OCI-LY1 (cell line): ENCODE results near the gene PDZD7.

Source experiments
- H2AFZ ChIP-seq: fragments of 200-600 bp; sonication (generic), shearing (Covaris generic); 2 replicates; pipeline ENCODE4 v1.6.0; 2014; ENCODE audit warnings: antibody characterized with exemption, mild to moderate bottlenecking, low read length
- H3F3A ChIP-seq: fragments of 200-600 bp; sonication (generic), shearing (Covaris generic); 2 replicates; pipeline ENCODE4 v1.6.0; 2014; ENCODE audit warnings: mild to moderate bottlenecking, antibody characterized with exemption, low read length, moderate library complexity; ENCODE audit not compliant: insufficient read depth
- H3K27ac ChIP-seq: fragments of 200-600 bp; sonication (generic); 2 replicates; pipeline ENCODE4 v1.5.1; 2014; ENCODE audit warnings: low read length, mixed run types, mild to moderate bottlenecking, low read depth; ENCODE audit not compliant: poor library complexity, severe bottlenecking
- H3K27me3 ChIP-seq: fragments of 200-600 bp; sonication (generic); 2 replicates; pipeline ENCODE4 v1.6.0; 2014; ENCODE audit warnings: antibody characterized with exemption, mild to moderate bottlenecking, low read length, moderate library complexity; ENCODE audit not compliant: insufficient read depth
- H3K36me3 ChIP-seq: fragments of 200-600 bp; sonication (generic); 2 replicates; pipeline ENCODE4 v1.6.1; 2014; ENCODE audit warnings: mild to moderate bottlenecking, antibody characterized with exemption, low read length, moderate library complexity, mixed read lengths; ENCODE audit not compliant: insufficient read depth
- H3K4me1 ChIP-seq: fragments of 200-600 bp; sonication (generic); 2 replicates; pipeline ENCODE4 v1.5.1; 2014; ENCODE audit warnings: mild to moderate bottlenecking, low read length, moderate library complexity; ENCODE audit not compliant: insufficient read depth, severe bottlenecking
- H3K4me2 ChIP-seq: fragments of 200-600 bp; sonication (generic), shearing (Covaris generic); 2 replicates; pipeline ENCODE4 v1.6.1; 2014; ENCODE audit warnings: low read length
- H3K4me3 ChIP-seq: fragments of 200-600 bp; sonication (generic); 2 replicates; pipeline ENCODE4 v1.5.1; 2014; ENCODE audit warnings: low read length, low read depth, mild to moderate bottlenecking, mixed read lengths; ENCODE audit not compliant: poor library complexity, severe bottlenecking
- H3K79me2 ChIP-seq: fragments of 200-600 bp; shearing (Covaris generic); 2 replicates; pipeline ENCODE4 v1.6.1; 2016; ENCODE audit warnings: mixed run types, low read length, mixed read lengths; ENCODE audit not compliant: insufficient read depth
- H3K9ac ChIP-seq: fragments of 200-600 bp; sonication (generic), shearing (Covaris generic); 2 replicates; pipeline ENCODE4 v1.6.1; 2014; ENCODE audit warnings: mild to moderate bottlenecking, low read length, mixed read lengths
- H3K9me2 ChIP-seq: fragments of 200-600 bp; sonication (generic), shearing (Covaris generic); 2 replicates; pipeline ENCODE4 v1.6.1; 2014; ENCODE audit warnings: low read depth, mild to moderate bottlenecking, low read length, mixed read lengths
- H3K9me3 ChIP-seq: fragments of 200-600 bp; shearing (Covaris generic); 2 replicates; pipeline ENCODE4 v1.6.1; 2014; ENCODE audit warnings: low read length, mixed read lengths
- H4K20me1 ChIP-seq: fragments of 200-600 bp; sonication (generic), shearing (Covaris generic); 2 replicates; pipeline ENCODE4 v1.6.0; 2016; ENCODE audit warnings: mild to moderate bottlenecking, low read length; ENCODE audit not compliant: insufficient read depth
- EZH2 ChIP-seq: fragments of 200-600 bp; sonication (generic), shearing (Covaris generic); IDR thresholded peaks from 2 replicates; pipeline ENCODE4 v1.8.0; 2017; ENCODE audit warnings: borderline replicate concordance, mixed run types, mild to moderate bottlenecking, antibody characterized with exemption, low read length, moderate library complexity, mixed read lengths
- TF ChIP-seq, protein P1 (sequence below): fragments of 200-600 bp; sonication (generic), shearing (Covaris generic); IDR thresholded peaks from 2 replicates; pipeline ENCODE4 v1.5.1; 2017; ENCODE audit warnings: mild to moderate bottlenecking, antibody characterized with exemption, low read length, moderate library complexity, mixed read lengths

Gene PDZD7

DNA sequence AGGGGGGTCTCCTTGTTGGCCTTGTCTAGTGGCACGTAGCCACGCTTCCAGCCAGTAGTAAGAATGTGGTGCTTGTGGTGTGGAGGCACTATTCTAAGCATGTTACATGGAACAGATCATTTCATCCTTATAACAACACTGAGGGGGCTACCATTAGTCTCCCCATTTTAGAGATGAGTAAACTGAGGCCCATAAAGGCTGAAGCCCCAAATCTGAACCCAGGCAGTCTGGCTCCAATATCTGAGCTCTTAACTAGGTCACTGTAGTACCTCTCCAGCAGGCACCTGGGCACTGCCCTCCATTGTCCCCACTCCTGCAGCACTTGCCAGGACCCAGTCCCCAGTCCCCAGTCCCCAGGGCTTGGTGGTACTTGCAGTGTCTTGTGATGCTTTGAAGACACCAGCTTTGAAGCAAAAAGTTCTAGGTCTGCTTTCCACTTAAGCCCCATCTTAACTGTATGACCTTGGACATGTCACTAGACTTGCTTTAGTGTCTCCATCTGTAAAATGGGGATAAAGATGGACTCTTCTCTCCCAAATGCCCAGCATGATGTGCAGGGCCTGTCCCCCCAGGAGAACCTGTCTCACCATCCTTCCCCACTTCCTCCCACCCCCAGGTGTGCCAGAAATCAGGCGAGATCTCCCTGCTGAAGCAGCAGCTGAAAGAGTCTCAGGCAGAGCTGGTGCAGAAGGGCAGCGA lies 24.9 kb downstream of the PDZD7 start:
- H3F3A ChIP-seq: no peaks in the 10 kb centered on the region
- no peaks in the 10 kb centered on the region for H3K9me3 ChIP-seq
- no peaks in the 10 kb centered on the region for H3K36me3 ChIP-seq
- H3K4me1 ChIP-seq: no peaks in the 10 kb centered on the region
- no peak overlapping the region for H2AFZ ChIP-seq
- no peaks in the 10 kb centered on the region for H4K20me1 ChIP-seq
- TF ChIP-seq EZH2: no peak
- TF ChIP-seq, protein P1, sequence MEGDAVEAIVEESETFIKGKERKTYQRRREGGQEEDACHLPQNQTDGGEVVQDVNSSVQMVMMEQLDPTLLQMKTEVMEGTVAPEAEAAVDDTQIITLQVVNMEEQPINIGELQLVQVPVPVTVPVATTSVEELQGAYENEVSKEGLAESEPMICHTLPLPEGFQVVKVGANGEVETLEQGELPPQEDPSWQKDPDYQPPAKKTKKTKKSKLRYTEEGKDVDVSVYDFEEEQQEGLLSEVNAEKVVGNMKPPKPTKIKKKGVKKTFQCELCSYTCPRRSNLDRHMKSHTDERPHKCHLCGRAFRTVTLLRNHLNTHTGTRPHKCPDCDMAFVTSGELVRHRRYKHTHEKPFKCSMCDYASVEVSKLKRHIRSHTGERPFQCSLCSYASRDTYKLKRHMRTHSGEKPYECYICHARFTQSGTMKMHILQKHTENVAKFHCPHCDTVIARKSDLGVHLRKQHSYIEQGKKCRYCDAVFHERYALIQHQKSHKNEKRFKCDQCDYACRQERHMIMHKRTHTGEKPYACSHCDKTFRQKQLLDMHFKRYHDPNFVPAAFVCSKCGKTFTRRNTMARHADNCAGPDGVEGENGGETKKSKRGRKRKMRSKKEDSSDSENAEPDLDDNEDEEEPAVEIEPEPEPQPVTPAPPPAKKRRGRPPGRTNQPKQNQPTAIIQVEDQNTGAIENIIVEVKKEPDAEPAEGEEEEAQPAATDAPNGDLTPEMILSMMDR: no peak
- no peak overlapping the region for H3K4me3 ChIP-seq
- no peaks in the 10 kb centered on the region for H3K79me2 ChIP-seq
- no peaks in the 10 kb centered on the region for H3K9me2 ChIP-seq
- H3K27me3 ChIP-seq: no peaks in the 10 kb centered on the region
- H3K9ac ChIP-seq: no peak overlapping the region
- H3K4me2 ChIP-seq: no peak overlapping the region
- H3K27ac ChIP-seq: no peak overlapping the region

DNA sequence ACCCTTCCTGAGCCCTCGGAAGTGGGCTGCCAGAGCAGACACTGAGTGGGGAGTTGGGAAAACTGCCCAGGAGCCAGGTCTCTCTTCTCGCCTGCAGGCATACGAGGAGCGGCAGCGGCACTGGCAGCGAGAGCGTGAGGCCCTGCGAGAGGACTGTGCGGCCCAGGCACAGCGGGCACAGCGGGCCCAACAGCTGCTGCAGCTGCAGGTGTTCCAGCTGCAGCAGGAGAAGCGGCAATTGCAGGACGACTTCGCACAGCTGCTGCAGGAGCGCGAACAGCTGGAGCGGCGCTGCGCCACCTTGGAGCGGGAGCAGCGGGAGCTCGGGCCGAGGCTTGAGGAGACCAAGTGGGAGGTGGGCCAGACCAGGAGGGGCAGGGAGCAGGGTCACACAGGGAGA lies 25.6 kb downstream of the PDZD7 start:
- no peak for TF ChIP-seq EZH2
- TF ChIP-seq, protein P1: no peak
- Histone ChIP-seq H3K4me3 (no peak overlapping the region), H3K9me2 (no peaks in the 10 kb centered on the region), H3K9ac (no peak overlapping the region), H3K4me1 (no peaks in the 10 kb centered on the region), H3K4me2 (no peak overlapping the region), H4K20me1 (no peaks in the 10 kb centered on the region), H3K9me3 (no peaks in the 10 kb centered on the region), H3K27ac (no peak overlapping the region), H3K27me3 (no peaks in the 10 kb centered on the region), H3K79me2 (no peaks in the 10 kb centered on the region), H2AFZ (no peak overlapping the region), H3F3A (no peaks in the 10 kb centered on the region), H3K36me3 (no peaks in the 10 kb centered on the region)

DNA sequence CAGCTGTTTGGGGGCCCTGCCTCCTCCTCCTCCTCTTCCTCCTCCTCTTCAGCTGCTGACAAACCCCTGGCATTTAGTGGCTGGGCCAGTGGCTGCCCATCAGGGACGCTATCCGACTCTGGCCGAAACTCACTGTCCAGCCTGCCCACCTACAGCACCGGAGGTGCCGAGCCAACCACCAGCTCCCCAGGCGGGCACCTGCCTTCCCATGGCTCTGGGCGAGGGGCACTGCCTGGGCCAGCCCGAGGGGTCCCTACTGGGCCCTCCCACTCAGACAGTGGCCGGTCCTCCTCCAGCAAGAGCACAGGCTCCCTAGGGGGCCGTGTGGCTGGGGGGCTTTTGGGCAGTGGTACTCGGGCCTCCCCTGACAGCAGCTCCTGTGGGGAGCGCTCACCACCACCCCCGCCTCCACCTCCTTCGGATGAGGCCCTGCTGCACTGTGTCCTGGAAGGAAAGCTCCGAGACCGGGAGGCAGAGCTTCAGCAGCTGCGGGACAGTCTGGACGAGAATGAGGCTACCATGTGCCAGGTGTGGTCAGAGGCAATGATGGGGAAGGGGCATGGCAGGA lies 27.2 kb downstream of the PDZD7 start:
- Histone ChIP-seq H2AFZ (no peak overlapping the region), H4K20me1 (no peaks in the 10 kb centered on the region), H3K27me3 (no peaks in the 10 kb centered on the region), H3K27ac (no peak overlapping the region), H3K4me3 (no peak overlapping the region), H3K4me2 (no peak overlapping the region), H3K4me1 (peaks cover 3% of the 10 kb centered on the region), H3K9me2 (no peaks in the 10 kb centered on the region), H3F3A (no peaks in the 10 kb centered on the region), H3K9me3 (no peaks in the 10 kb centered on the region), H3K36me3 (no peaks in the 10 kb centered on the region), H3K9ac (no peak overlapping the region), H3K79me2 (no peaks in the 10 kb centered on the region)
- TF ChIP-seq EZH2: no peak
- TF ChIP-seq, protein P1: no peak
